NCI-H2171 (cell line): ENCODE results near the gene SGMS1.
"Not testable (repeated sequence)": the region's sequence is repeated elsewhere in the genome, so short reads cannot be mapped to it uniquely, and the experiment has no call there.

Source experiments
- DNase-seq: peaks from one replicate; lab custom pipeline; 2025; lab: John Stamatoyannopoulos, UW

The SGMS1 gene

GRCh38 chr10:50508315-50509051, 115.3 kb downstream of the SGMS1 start:
- DNase-seq, result no peak

- DNase-seq, result no peak
Measured at GRCh38 chr10:50506861-50507573, 116.7 kb downstream of the SGMS1 start.

GRCh38 chr10:50504389-50504788, 119.4 kb downstream of the SGMS1 start:
- no peak for DNase-seq

GRCh38 chr10:50503661-50504320, 120.0 kb downstream of the SGMS1 start:
- DNase-seq, result no peak

GRCh38 chr10:50503156-50503555, 120.6 kb downstream of the SGMS1 start:
- DNase-seq, result not testable (repeated sequence)

GRCh38 chr10:50501924-50502452, 121.8 kb downstream of the SGMS1 start:
- no peak for DNase-seq

- DNase-seq, result no peak
Measured at GRCh38 chr10:50501478-50501877, 122.3 kb downstream of the SGMS1 start.

GRCh38 chr10:50498465-50498864, 125.3 kb downstream of the SGMS1 start:
- no peak for DNase-seq

- no peak for DNase-seq
Measured at GRCh38 chr10:50497758-50498157, 126.0 kb downstream of the SGMS1 start.

- no peak for DNase-seq
Measured at GRCh38 chr10:50496228-50496627, 127.5 kb downstream of the SGMS1 start.

- no peak for DNase-seq
Measured at GRCh38 chr10:50490241-50490640, 133.5 kb downstream of the SGMS1 start.

- not testable (repeated sequence) for DNase-seq
Measured at GRCh38 chr10:50484550-50484949, 139.2 kb downstream of the SGMS1 start.

- DNase-seq, result no peak
Measured at GRCh38 chr10:50480054-50481007, 143.4 kb downstream of the SGMS1 start.

- no peak for DNase-seq
Measured at GRCh38 chr10:50477287-50478203, 146.2 kb downstream of the SGMS1 start.

- DNase-seq, result no peak
Measured at GRCh38 chr10:50473756-50474155, 150.0 kb downstream of the SGMS1 start.

GRCh38 chr10:50472914-50473313, 150.8 kb downstream of the SGMS1 start:
- DNase-seq, result no peak

GRCh38 chr10:50471583-50471975, 152.2 kb downstream of the SGMS1 start:
- no peak for DNase-seq

- DNase-seq, result no peak
Measured at GRCh38 chr10:50470798-50471582, 152.8 kb downstream of the SGMS1 start.

GRCh38 chr10:50470345-50470744, 153.4 kb downstream of the SGMS1 start:
- no peak for DNase-seq

GRCh38 chr10:50469778-50470193, 154.0 kb downstream of the SGMS1 start:
- no peak for DNase-seq
